Measurements from ENCODE around the gene MAPK7. TPM values are rescaled to one million over a fixed set of nuclear protein-coding genes. Genes with fewer than 3 reads are reported as not detected.

MAPK7 gene
- total and polyA plus RNA-seq, 2 of the 8 experiments (the other 6 are each of a cell fraction or from before 2014, with no cell fraction given): 15.2 to 28.1 TPM

DNA sequence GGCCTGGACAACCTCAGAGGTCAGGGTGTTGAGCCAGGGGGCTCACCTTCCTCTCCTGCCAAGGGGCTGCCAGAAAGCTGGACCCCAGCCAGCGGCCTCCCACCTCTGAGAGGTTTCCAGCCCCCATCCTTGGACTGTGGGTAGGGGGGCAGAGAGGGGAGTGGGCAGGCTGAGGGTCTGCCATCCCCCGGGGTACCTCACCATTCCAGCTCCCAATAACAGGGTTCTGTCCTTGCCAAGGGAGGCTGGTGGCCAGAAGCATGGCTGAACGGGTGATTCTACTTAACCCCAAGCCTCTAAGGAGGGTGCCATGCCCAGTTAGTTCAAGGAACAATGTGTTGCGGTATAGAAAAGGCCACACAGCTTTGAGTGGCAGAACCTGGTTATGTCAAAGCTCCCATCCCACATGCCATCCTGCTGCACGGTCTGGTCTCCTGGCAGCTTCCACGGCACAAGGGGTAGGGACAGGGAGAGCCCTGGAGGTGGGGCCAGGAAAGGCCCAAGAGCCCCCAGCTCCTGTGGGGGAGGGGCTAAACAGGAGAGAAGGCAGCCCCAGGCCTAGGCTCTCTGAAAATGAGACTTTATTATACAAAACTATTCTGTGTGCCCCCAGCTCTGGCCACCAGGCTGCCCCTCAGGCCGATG lies 35.6 kb upstream of the MAPK7 start (continued):
- TF ChIP-seq TBP (IDR thresholded peaks at IDR 0.05; ENCODE audit: low read depth, low read length) (no peak), CBX5 (IDR thresholded peaks at IDR 0.05; ENCODE audit: low read depth, low read length) (no peak), FOSL1 (IDR thresholded peaks at IDR 0.05; ENCODE audit: insufficient read depth, low read depth, low read length) (no peak), HDAC6 (IDR thresholded peaks at IDR 0.05; ENCODE audit: low read depth, low read length) (no peak), NRF1 (IDR thresholded peaks at IDR 0.05; ENCODE audit: low read depth, low read length) (no peak), RFX5 (IDR thresholded peaks at IDR 0.05; ENCODE audit: borderline replicate concordance, low read depth, low read length) (no peak)

All from H1 (cell line).